CD4-positive, alpha-beta memory T cell (primary cell): Measurements from ENCODE around the gene SCRN3. TPM values are rescaled to one million over a fixed set of nuclear protein-coding genes. Genes with fewer than 3 reads are reported as not detected.
"Not testable (repeated sequence)": the region's sequence is repeated elsewhere in the genome, so short reads cannot be mapped to it uniquely, and the experiment has no call there.

Experiments
- CTCF ChIA-PET: fragments of 350-600 bp; sonication (Branson Sonifier 250); formaldehyde crosslinking; loops from one replicate; lab custom pipeline; 2021; ENCODE audit warnings: inconsistent platforms; ENCODE audit not compliant: partially characterized antibody; lab: Charles Lee
- POLR2A ChIA-PET: fragments of 350-600 bp; sonication (Branson Sonifier 250); formaldehyde crosslinking; loops from one replicate; lab custom pipeline; 2021; ENCODE audit not compliant: partially characterized antibody; lab: Charles Lee
- DNase-seq, 5 donors: peaks; one replicate each; pipeline versions ENCODE4 v3.0.0 to v3.0.0-alpha.2; 2020 to 2022; ENCODE audit warnings: mixed read lengths in 1 of 5
- H3K27ac ChIP-seq: one replicate; pipeline ENCODE4 v1.7.0; 2013; ENCODE audit warnings: low read depth, low read length
- H3K27me3 ChIP-seq: 2 replicates; pipeline ENCODE4 v1.7.0; 2013; ENCODE audit warnings: mild to moderate bottlenecking, low read length, moderate library complexity; ENCODE audit not compliant: insufficient read depth
- H3K36me3 ChIP-seq: 2 replicates; pipeline ENCODE4 v1.7.0; 2013; ENCODE audit warnings: mild to moderate bottlenecking, low read length, moderate library complexity; ENCODE audit not compliant: insufficient read depth
- H3K4me1 ChIP-seq: 2 replicates; pipeline ENCODE4 v1.7.0; 2013; ENCODE audit warnings: mild to moderate bottlenecking, low read length, moderate library complexity; ENCODE audit not compliant: insufficient read depth
- H3K4me3 ChIP-seq, 2 donors: one replicate each; pipeline ENCODE4 v1.7.0; 2013; ENCODE audit warnings: low read length in 2 of 2, mild to moderate bottlenecking in 1 of 2
- H3K9me3 ChIP-seq, 2 donors: one replicate each; pipeline ENCODE4 v1.7.0; 2013; ENCODE audit warnings: low read length in 2 of 2, control low read depth in 1 of 2; ENCODE audit not compliant: control insufficient read depth in 1 of 2
- H3K27ac Mint-ChIP-seq, 7 donors: one replicate each; pipeline ENCODE4 v1.8.0; 2020 to 2021; ENCODE audit warnings: mixed read lengths in 7 of 7, mild to moderate bottlenecking in 6 of 7, inconsistent platforms in 3 of 7, moderate library complexity in 3 of 7
- H3K27me3 Mint-ChIP-seq, 2 donors: one replicate each; pipeline ENCODE4 v1.8.0; 2020 to 2021; ENCODE audit warnings: mixed read lengths in 2 of 2
- H3K36me3 Mint-ChIP-seq, 2 donors: one replicate each; pipeline ENCODE4 v1.8.0; 2020 to 2021; ENCODE audit warnings: mixed read lengths in 2 of 2, inconsistent platforms in 1 of 2, mild to moderate bottlenecking in 1 of 2
- H3K4me1 Mint-ChIP-seq, 4 donors: one replicate each; pipeline ENCODE4 v1.8.0; 2020 to 2021; ENCODE audit warnings: mixed read lengths in 4 of 4, mild to moderate bottlenecking in 1 of 4
- H3K4me3 Mint-ChIP-seq, 8 donors: one replicate each; pipeline ENCODE4 v1.8.0; 2020 to 2021; ENCODE audit warnings: mixed read lengths in 8 of 8, mild to moderate bottlenecking in 7 of 8, moderate library complexity in 6 of 8, inconsistent platforms in 3 of 8
- H3K9me3 Mint-ChIP-seq, 8 donors: one replicate each; pipeline ENCODE4 v1.8.0; 2020 to 2021; ENCODE audit warnings: mixed read lengths in 8 of 8, mild to moderate bottlenecking in 5 of 8, inconsistent platforms in 3 of 8, moderate library complexity in 1 of 8
- intact Hi-C: fragments of 100-400 bp; cut with micrococcal nuclease; formaldehyde crosslinking; loops from one replicate; pipeline ENCODE4 v1.15.1; 2023
- polyA plus RNA-seq, 2 donors: library from polyadenylated mRNA; unstranded; fragments of 300-500 nt; fragmentation: Illumina TruSeq; gene quantifications; one replicate each; pipeline ENCODE4 v1.2.3, GENCODE V29; 2021
- total RNA-seq, 2 experiments: library from RNA; stranded (reverse); gene quantifications; one replicate each; pipeline ENCODE4 v1.2.3, GENCODE V29; 2021

Gene SCRN3, protein sequence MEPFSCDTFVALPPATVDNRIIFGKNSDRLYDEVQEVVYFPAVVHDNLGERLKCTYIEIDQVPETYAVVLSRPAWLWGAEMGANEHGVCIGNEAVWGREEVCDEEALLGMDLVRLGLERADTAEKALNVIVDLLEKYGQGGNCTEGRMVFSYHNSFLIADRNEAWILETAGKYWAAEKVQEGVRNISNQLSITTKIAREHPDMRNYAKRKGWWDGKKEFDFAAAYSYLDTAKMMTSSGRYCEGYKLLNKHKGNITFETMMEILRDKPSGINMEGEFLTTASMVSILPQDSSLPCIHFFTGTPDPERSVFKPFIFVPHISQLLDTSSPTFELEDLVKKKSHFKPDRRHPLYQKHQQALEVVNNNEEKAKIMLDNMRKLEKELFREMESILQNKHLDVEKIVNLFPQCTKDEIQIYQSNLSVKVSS
- total RNA-seq (10 to 100 TPM; 14.7 to 15.2 TPM), polyA plus RNA-seq (10 to 100 TPM; 10.8 to 11.7 TPM)

- CTCF ChIA-PET, result interaction anchor here (0.8 to 1.3 kb wide), 5 partner anchors 51 to 290 kb away, joined by 3 read pairs; no protein-coding TSS in a partner anchor
- peak within 1 kb of the TSS; percentile 92 to 96 for H3K4me3 ChIP-seq
- H3K4me1 Mint-ChIP-seq, result peaks cover 32 to 64% (median 43%) of the 10 kb centered on the region in 4 donors
- peaks cover 28 to 37% of the 10 kb centered on the region in 2 donors for H3K36me3 Mint-ChIP-seq
- H3K9me3 ChIP-seq, result no peaks in the 10 kb centered on the region
- intact Hi-C loops, result loop anchor here (1.0 to 5.0 kb wide), 3 partner anchors 92 to 773 kb away; partner anchors contain the start of genes ATF2, GPR155 and OLA1
- H3K27ac Mint-ChIP-seq, result peak within 1 kb of the TSS; percentile 99 to 100 (median 99)
- no peaks in the 10 kb centered on the region for H3K27me3 Mint-ChIP-seq
- POLR2A ChIA-PET, result interaction anchor here (0.7 to 1.5 kb wide), 8 partner anchors 58 to 783 kb away, joined by 3 to 8 read pairs (median 3); partner anchors contain the start of gene OLA1
- H3K4me1 ChIP-seq, result peaks cover 39% of the 10 kb centered on the region
- H3K9me3 Mint-ChIP-seq, result peaks cover 0 to 1% (median 0%) of the 10 kb centered on the region in 8 donors
- H3K27me3 ChIP-seq, result no peaks in the 10 kb centered on the region
- H3K4me3 Mint-ChIP-seq, result peak within 1 kb of the TSS; percentile 96 to 99 (median 98)
- DNase-seq, result peak; percentile 77 to 90 (median 83)
- H3K27ac ChIP-seq, result peak within 1 kb of the TSS; percentile 97
- H3K36me3 ChIP-seq, result peaks cover 11% of the 10 kb centered on the region
Measured at GRCh38 chr2:174395284-174395968, at the start of gene SCRN3. TSS of gene SCRN3 (plus strand) at chr2:174395730. CDS start at chr2:174398284, 2,554 bp downstream.

GRCh38 chr2:174350018-174350417 lies 45.5 kb upstream of the SCRN3 start:
- no peaks in the 10 kb centered on the region for H3K9me3 Mint-ChIP-seq
- no peak overlapping the region for H3K4me3 Mint-ChIP-seq
- Histone ChIP-seq H3K9me3 (no peaks in the 10 kb centered on the region), H3K27me3 (no peaks in the 10 kb centered on the region), H3K4me3 (no peak overlapping the region), H3K36me3 (peaks cover 15% of the 10 kb centered on the region), H3K27ac (no peak overlapping the region), H3K4me1 (no peaks in the 10 kb centered on the region)
- intact Hi-C loops, result no loop called here
- peaks cover 2 to 4% of the 10 kb centered on the region in 2 donors for H3K27me3 Mint-ChIP-seq
- ChIA-PET CTCF (interaction anchor here (0.5 to 2.0 kb wide), 3 partner anchors 9 to 947 kb away, joined by 3 to 10 read pairs (median 9); no protein-coding TSS in a partner anchor), POLR2A (no interaction called here)
- H3K27ac Mint-ChIP-seq, result no peak overlapping the region
- H3K4me1 Mint-ChIP-seq, result peaks cover 0 to 3% (median under 1%) of the 10 kb centered on the region in 4 donors
- no peak for DNase-seq
- peaks cover 33 to 36% of the 10 kb centered on the region in 2 donors for H3K36me3 Mint-ChIP-seq

DNA sequence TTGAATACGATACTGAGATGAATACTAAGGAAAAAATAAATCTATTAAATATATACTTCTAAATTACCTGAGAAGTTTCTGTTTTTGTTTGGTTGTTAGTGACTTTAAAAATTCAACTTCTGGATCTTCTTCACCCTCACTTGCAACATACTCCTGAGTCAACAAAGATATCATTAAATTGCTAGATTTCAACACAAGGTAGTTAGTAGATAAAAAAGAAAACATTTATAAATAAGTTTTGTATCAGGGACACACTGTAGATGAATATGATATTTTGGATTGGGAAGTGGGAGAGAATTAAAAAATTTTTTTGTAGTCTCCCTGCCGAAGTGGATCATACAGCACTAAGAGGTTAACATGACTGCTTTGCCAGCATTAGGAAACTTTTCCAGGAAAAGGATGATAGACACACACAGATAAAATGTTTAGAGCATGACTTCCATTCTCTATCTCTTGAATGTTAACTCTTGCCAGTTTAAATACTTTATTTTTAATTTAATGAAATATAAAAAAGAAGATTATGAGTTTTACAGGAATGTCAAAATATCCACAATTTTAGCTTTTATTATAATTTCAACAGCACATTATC lies 44.8 kb upstream of the SCRN3 start:
- no peak overlapping the region for H3K4me3 ChIP-seq
- H3K36me3 ChIP-seq, result peaks cover 15% of the 10 kb centered on the region
- ChIA-PET CTCF (interaction anchor here (0.5 to 2.0 kb wide), 4 partner anchors 9 to 948 kb away, joined by 3 to 10 read pairs (median 8); no protein-coding TSS in a partner anchor), POLR2A (no interaction called here)
- Mint-ChIP-seq H3K4me3 (no peak overlapping the region), H3K27me3 (peaks cover 0 to 2% of the 10 kb centered on the region in 2 donors), H3K4me1 (no peaks in the 10 kb centered on the region), H3K9me3 (no peaks in the 10 kb centered on the region), H3K36me3 (peaks cover 34 to 38% of the 10 kb centered on the region in 2 donors), H3K27ac (no peak overlapping the region)
- H3K27me3 ChIP-seq, result no peaks in the 10 kb centered on the region
- H3K9me3 ChIP-seq, result no peaks in the 10 kb centered on the region
- intact Hi-C loops, result no loop called here
- H3K27ac ChIP-seq, result no peak overlapping the region
- DNase-seq, result no peak
- no peaks in the 10 kb centered on the region for H3K4me1 ChIP-seq

DNA sequence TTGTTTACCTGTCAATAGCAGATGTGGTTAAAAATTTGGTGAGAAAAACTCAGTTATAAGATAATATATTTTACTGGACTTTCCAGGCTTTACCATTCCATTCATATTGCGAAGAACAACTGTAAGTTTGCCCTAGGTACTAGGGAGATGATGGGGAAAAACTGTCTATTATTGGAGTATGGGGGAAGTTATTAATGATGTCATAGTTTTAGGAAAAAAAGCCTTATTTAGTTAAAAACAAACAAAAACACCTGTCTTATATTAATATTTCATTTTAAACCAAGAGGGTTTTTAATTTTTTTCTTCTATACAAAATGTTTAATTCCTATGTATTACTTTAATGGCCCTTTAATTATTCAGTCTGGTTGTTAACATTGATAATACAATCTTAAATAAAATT lies 42.5 kb upstream of the SCRN3 start:
- Histone ChIP-seq H3K27me3 (no peaks in the 10 kb centered on the region), H3K27ac (no peak overlapping the region), H3K4me1 (no peaks in the 10 kb centered on the region), H3K9me3 (no peaks in the 10 kb centered on the region), H3K4me3 (no peak overlapping the region), H3K36me3 (peaks cover 15% of the 10 kb centered on the region)
- Mint-ChIP-seq H3K9me3 (no peaks in the 10 kb centered on the region), H3K4me3 (no peak overlapping the region), H3K36me3 (peaks cover 29 to 34% of the 10 kb centered on the region in 2 donors), H3K27me3 (peaks cover 0 to 2% of the 10 kb centered on the region in 2 donors), H3K4me1 (no peaks in the 10 kb centered on the region), H3K27ac (no peak overlapping the region)
- DNase-seq, result no peak
- intact Hi-C loops, result no loop called here
- ChIA-PET POLR2A (no interaction called here), CTCF (interaction anchor here (1.5 kb wide), 1 partner anchor 8 kb away, joined by 3 read pairs; no protein-coding TSS in a partner anchor)

GRCh38 chr2:174356347-174356746 lies 39.2 kb upstream of the SCRN3 start:
- Histone ChIP-seq H3K4me1 (no peaks in the 10 kb centered on the region), H3K36me3 (no peaks in the 10 kb centered on the region), H3K4me3 (no peak overlapping the region), H3K9me3 (no peaks in the 10 kb centered on the region), H3K27ac (no peak overlapping the region), H3K27me3 (no peaks in the 10 kb centered on the region)
- CTCF ChIA-PET, result no interaction called here
- no peak for DNase-seq
- POLR2A ChIA-PET, result no interaction called here
- Mint-ChIP-seq H3K4me1 (no peaks in the 10 kb centered on the region), H3K27ac (peak overlapping the region in 1 of 7 donors; percentile 29), H3K27me3 (no peaks in the 10 kb centered on the region), H3K4me3 (no peak overlapping the region), H3K9me3 (no peaks in the 10 kb centered on the region), H3K36me3 (peaks cover 37 to 41% of the 10 kb centered on the region in 2 donors)
- intact Hi-C loops, result no loop called here

DNA sequence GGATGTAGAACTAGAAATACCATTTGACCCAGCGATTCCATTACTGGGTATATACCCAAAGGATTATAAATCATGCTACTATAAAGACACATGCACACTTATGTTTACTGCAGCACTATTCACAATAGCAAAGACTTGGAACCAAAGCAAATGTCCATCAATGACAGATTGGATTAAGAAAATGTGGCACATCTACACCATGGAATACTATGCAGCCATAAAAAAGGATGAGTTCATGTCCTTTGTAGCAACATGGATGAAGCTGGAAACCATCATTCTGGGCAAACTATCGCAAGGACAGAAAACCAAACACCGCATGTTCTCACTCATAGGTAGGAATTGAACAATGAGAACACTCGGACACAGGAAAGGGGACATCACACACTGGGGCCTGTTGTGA lies 35.9 kb upstream of the SCRN3 start:
- DNase-seq, H3K4me3 Mint-ChIP-seq, H3K36me3 ChIP-seq, intact Hi-C loops, H3K4me3 ChIP-seq, H3K9me3 Mint-ChIP-seq, H3K27ac ChIP-seq, H3K27ac Mint-ChIP-seq, POLR2A ChIA-PET, H3K4me1 ChIP-seq, H3K4me1 Mint-ChIP-seq, CTCF ChIA-PET, H3K9me3 ChIP-seq, H3K27me3 Mint-ChIP-seq, H3K27me3 ChIP-seq: not testable (repeated sequence)
- peaks cover 52 to 53% of the 10 kb centered on the region in 2 donors for H3K36me3 Mint-ChIP-seq
